ENCODE results near the gene C11orf97.

The C11orf97 gene

DNA sequence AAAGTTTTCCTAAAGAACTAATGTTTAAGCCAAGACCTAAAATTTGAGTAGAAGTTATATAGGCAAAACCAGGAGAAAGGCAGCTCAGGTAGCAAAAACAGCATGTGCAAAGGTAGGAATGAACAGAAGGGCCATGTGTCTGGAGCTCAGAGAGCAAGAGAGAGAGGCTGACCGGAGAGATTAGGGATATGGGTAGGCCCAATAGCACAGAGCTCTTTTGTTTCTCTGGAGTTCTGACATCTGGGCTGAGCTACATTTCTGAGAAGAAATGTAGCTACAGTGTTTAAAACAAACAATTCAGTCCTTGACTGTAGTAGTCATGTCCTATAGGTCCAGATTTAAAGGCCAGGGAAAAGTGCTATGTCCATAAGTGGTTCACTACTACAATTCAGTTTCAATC is 4.5 kb downstream of the C11orf97 start:
- intact Hi-C loops (cut with DNase I; ENCODE audit: low total_unique reads), result no loop called here
- Histone ChIP-seq H3K4me1 (peaks cover 0 to 13% (median 6%) of the 10 kb centered on the region in 4 donors), H3K36me3 (no peaks in the 10 kb centered on the region), H3K4me3 (no peak overlapping the region), H3K27ac (no peak overlapping the region), H3K9me3 (no peaks in the 10 kb centered on the region), H3K27me3 (no peaks in the 10 kb centered on the region)
- TF ChIP-seq, protein P1, sequence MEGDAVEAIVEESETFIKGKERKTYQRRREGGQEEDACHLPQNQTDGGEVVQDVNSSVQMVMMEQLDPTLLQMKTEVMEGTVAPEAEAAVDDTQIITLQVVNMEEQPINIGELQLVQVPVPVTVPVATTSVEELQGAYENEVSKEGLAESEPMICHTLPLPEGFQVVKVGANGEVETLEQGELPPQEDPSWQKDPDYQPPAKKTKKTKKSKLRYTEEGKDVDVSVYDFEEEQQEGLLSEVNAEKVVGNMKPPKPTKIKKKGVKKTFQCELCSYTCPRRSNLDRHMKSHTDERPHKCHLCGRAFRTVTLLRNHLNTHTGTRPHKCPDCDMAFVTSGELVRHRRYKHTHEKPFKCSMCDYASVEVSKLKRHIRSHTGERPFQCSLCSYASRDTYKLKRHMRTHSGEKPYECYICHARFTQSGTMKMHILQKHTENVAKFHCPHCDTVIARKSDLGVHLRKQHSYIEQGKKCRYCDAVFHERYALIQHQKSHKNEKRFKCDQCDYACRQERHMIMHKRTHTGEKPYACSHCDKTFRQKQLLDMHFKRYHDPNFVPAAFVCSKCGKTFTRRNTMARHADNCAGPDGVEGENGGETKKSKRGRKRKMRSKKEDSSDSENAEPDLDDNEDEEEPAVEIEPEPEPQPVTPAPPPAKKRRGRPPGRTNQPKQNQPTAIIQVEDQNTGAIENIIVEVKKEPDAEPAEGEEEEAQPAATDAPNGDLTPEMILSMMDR (IDR thresholded peaks at IDR 0.05), result no peak
- no peak for DNase-seq

DNA sequence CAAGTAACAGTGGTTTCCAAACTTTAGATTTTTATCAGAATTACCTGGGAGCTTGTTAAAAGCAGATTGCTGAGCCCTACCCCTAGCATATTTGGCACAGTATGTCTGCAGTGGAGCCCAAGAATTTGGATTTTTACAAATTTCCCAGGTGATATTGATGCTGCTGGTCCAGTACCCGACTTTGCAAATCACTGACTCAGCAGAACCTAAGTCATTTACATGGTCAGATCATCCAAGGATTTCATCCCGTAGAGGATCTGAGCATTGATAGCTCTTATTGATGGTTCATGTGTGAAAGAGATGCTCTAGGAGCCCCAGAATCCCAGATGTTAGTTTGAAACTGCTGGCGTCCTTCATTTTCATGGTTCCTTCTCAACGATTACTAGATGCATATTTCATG is 6.0 kb downstream of the C11orf97 start:
- TF ChIP-seq, protein P1 (IDR thresholded peaks at IDR 0.05), result no peak
- H3K4me3 ChIP-seq, result no peak overlapping the region
- no peaks in the 10 kb centered on the region for H3K27me3 ChIP-seq
- H3K9me3 ChIP-seq, result no peaks in the 10 kb centered on the region
- DNase-seq, result no peak
- intact Hi-C loops (cut with DNase I; ENCODE audit: low total_unique reads), result no loop called here
- H3K27ac ChIP-seq, result no peak overlapping the region
- H3K36me3 ChIP-seq, result no peaks in the 10 kb centered on the region
- no peaks in the 10 kb centered on the region for H3K4me1 ChIP-seq

DNA sequence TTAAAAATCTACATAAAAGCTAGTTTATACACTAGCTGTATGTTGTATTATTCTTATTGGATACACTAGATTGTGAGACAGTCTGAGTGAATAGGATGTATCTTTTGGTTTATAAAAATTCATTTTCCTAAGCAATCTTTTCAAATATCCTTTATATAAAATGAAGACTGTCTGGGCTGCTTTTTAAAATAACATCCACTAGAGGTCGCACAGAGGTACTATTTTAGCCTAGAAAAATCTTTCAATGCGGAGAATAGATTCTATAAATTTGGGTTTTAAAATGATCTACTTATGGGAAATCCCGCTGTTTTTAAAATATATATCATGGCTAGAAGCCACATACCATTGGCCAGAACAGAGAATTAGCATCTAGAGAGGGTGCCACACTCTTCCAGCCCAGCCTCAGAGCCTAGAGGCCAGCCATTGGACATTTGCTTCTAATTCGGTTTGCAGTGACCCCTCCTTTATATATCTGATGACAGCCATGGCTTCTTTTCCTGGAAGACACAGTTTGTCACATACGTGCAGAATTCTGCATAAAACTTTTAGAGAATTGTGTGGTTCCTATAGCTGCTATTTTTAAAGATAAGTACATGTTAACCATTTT is 7.3 kb downstream of the C11orf97 start:
- no peaks in the 10 kb centered on the region for H3K27me3 ChIP-seq
- no peak overlapping the region for H3K4me3 ChIP-seq
- H3K27ac ChIP-seq, result no peak overlapping the region
- H3K9me3 ChIP-seq, result no peaks in the 10 kb centered on the region
- no peaks in the 10 kb centered on the region for H3K4me1 ChIP-seq
- TF ChIP-seq, protein P1 (IDR thresholded peaks at IDR 0.05), result peak; percentile 68 to 69
- H3K36me3 ChIP-seq, result no peaks in the 10 kb centered on the region
- DNase-seq, result no peak
- intact Hi-C loops (cut with DNase I; ENCODE audit: low total_unique reads), result loop anchor here (5.0 kb wide), 1 partner anchor 43 kb away; no protein-coding TSS in a partner anchor

- no peaks in the 10 kb centered on the region for H3K9me3 ChIP-seq
- no peak overlapping the region for H3K27ac ChIP-seq
- no peak overlapping the region for H3K4me3 ChIP-seq
- intact Hi-C loops (cut with DNase I; ENCODE audit: low total_unique reads), result loop anchor here (5.0 kb wide), 1 partner anchor 41 kb away; no protein-coding TSS in a partner anchor
- H3K36me3 ChIP-seq, result no peaks in the 10 kb centered on the region
- H3K27me3 ChIP-seq, result no peaks in the 10 kb centered on the region
- TF ChIP-seq, protein P1 (IDR thresholded peaks at IDR 0.05), result peak; percentile 12 to 22
- H3K4me1 ChIP-seq, result no peaks in the 10 kb centered on the region
- DNase-seq, result no peak
Measured at GRCh38 chr11:94521684-94522083, 9.4 kb downstream of the C11orf97 start.

DNA sequence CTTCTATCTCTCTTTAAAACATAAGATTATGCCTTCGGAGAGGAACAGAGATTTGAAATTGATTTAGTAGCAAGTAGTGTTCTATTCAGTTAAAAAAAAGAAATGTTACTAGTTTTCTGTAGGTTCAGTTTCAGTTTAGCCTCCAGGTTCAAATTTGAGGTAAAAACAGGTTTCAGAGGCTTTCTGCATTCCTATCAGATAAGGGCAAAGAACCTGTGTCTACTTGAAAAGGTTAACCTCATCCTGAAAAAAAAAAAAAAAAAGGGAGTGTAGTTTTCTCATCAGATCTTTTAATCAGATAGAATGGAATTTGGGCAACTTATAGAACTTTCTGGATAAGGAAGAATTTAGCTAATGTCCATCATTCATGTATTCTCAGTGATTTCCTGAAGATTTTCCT is 12.1 kb downstream of the C11orf97 start:
- Histone ChIP-seq H3K27me3 (no peaks in the 10 kb centered on the region), H3K36me3 (no peaks in the 10 kb centered on the region), H3K4me1 (no peaks in the 10 kb centered on the region), H3K27ac (no peak overlapping the region), H3K9me3 (no peaks in the 10 kb centered on the region), H3K4me3 (no peak overlapping the region)
- TF ChIP-seq, protein P1 (IDR thresholded peaks at IDR 0.05), result no peak
- intact Hi-C loops (cut with DNase I; ENCODE audit: low total_unique reads), result loop anchor here (5.0 kb wide), 1 partner anchor 38 kb away; no protein-coding TSS in a partner anchor
- DNase-seq, result no peak
